Anterior cingulate cortex (tissue), 58 donors: ENCODE data around the gene INAVA.
"Not testable (repeated sequence)": the region's sequence is repeated elsewhere in the genome, so short reads cannot be mapped to it uniquely, and the experiment has no call there.

Experiments used
- DNase-seq, 58 donors: peaks; one replicate each; lab custom pipeline; 2025; lab: John Stamatoyannopoulos, UW

INAVA gene

DNA sequence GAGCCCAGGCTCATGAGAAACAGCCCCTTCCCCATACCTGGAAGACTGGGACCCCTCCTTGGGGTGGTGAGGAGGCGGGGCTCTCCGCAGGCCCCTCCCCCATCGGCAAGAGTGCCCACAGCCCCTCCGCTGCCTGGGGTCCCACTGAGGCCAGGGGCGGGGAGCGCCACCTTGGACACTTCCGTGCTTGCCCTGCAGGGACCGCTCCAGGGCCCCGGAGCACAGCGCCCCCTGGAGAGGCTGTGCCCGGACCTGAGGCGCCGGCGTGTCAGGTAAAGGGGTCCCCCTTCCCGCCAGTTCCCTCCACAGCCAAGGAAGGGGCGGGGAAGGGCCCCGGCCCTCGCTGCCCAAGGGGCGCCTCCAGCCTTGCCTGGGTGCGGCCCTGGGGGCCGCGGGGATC lies 21.5 kb downstream of the INAVA start:
- no peak for DNase-seq

DNA sequence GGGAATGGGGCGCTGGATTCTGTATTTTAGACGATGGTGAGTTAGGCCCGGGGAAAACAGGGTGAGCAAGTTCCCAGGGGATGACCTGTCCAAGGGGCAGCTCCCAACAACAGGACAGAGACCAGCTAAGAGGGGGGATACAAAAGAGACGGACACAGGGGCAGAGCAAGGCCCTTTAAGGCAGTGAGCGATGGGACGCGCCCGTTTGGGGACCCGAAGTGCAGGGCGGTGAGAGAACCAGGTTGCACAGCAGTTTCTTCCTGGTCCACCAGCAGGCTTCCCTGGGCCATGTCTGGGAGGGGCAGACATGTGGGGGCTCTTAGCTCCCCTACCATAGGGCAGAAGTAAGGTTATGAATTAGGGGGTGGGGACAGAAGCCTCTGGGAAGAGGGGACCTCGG lies 22.0 kb downstream of the INAVA start:
- no peak for DNase-seq

GRCh38 chr1:200917291-200917817 lies 22.7 kb downstream of the INAVA start:
- DNase-seq, result no peak

- DNase-seq, result no peak
Measured at GRCh38 chr1:200918006-200918405, 23.3 kb downstream of the INAVA start.

GRCh38 chr1:200919386-200919785 lies 24.7 kb downstream of the INAVA start:
- DNase-seq, result no peak

DNA sequence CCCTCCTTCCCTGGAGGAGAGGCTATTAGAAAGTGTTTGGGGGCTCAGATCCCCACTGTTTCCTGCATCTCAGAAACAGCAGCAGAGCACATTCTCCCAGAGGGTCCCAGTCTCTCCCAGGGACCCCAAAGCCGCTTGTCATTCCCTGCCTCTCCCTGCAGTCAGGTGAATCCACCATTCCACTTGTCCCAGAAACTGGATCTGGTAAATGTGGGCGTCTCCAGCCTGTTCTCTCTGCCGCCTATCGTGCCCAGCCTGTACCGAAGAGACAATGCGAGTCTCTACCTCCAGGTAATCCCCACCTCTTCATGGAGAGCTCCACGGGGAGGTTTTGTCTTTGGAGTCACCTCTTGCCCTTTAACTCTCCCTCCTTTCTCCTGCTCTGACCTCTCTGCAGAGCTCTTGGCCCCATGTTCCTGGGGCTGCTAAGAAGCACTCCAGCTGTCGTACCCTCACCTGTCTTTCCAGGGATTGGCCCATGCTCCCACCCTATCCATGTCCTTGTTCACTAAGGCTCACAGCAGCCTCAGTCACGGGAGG lies 26.9 kb downstream of the INAVA start:
- DNase-seq, result no peak

DNA sequence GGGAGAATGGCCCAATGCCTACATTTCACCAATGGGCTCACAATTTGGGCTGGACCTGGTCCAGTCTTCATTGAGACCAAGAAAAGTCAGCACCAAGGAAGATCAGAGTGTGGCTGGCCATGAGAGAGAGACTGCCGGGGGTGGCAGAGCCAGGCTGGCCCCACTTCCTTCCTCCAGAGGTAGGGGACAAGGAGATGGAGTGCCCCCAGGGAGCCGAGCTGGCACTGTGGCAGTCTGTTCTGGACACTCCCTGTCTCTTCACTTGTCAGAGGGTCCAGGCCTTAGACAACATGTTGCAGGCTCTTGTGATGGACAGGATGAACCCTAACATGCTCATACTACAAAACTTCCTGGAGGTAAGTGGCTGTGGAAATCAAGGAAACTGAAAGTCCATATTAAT lies 27.7 kb downstream of the INAVA start:
- no peak for DNase-seq

- DNase-seq, result no peak
Measured at GRCh38 chr1:200923601-200924000, 28.9 kb downstream of the INAVA start.

DNA sequence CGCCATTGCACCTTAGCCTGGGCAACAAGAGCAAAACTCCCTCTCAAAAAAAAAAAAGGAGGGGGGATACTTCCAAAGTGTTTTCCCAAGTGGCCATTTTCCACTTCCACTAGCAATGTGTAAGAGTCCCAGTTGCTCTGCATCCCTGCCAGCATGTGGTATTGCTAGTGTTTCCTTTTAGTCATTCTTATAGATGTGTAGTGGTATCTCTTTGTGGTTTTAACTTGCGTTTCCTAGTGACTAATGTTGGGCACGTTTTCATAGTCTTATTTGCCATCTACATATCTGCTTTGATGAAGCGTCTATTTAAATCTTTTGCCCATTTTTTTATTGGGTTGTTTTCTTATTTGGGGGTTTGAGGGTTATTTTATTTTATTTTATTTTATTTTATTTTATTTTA lies 31.1 kb downstream of the INAVA start:
- no peak for DNase-seq

DNA sequence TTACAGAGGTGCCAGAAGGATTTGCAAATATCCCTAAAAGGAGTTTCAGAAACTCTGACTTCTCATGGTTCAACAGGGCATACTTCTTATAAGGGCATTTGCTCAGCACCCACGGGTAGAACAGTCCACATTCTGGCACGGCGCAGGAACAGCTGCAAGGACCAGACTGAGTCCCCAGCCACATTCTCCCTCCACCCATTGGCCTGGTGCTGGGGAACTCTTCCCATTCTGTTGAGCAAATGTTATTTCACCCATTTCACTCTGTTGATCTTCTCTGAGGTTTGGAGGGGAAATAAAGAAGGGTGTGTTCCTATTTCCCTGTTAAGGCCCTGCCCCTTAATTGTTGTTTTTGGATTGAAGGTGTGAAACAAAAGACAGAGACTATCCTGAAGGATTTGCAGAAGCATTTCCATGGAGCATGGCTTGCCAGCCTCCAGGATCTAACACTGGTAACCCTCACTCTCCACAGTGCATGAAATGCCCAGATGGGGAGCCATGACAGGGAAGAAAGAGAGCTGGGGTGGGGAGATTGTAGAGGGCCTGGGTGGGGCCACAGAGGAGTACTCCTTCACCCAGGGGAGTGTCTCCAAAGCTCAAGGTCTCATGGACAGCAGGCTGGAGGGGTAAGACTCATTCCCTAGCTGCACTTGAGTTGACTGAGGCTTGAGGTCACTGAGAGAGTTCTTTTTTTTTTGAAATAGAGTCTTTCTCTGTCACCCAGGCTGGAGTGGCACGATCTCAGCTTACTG lies 35.0 kb downstream of the INAVA start:
- no peak for DNase-seq

DNA sequence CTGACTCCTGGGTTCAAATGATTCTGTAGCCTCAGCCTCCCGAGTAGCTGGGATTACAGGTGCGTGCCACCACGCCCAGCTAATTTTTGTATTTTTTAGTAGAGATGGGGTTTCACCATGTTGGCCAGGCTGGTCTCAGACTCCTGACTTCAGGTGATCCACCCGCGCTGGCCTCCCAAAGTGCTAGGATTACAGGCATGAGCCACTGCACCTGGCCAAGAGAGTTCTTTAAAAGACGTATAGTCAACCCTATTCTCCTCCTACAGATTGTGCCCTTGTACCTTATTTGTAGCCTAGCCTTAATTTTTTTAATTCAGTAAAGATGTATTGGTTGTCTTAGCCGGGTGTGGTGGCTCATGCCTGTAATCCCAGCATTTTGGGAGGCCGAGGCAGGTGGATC lies 35.6 kb downstream of the INAVA start:
- not testable (repeated sequence) for DNase-seq

DNA sequence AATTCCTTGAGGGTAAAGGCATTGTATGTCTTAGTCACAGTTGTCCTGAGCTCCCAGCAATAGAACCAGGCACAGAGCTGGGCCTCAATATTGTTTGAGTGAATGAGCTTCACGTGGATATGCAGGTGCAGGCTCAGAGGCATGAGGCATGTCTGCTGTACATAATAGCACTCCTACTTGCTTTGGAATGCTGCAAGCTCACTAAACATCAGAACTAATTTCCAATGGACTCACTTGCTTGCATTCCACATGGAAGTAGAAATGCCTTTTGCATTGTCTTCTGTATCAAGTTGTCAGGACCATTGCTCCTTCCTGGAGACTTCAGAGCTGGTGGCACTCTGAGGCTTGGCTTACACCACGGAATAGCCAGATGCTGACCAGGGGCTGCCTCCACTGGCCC lies 37.1 kb downstream of the INAVA start:
- no peak for DNase-seq

GRCh38 chr1:200934676-200935245 lies 40.1 kb downstream of the INAVA start:
- no peak for DNase-seq

DNA sequence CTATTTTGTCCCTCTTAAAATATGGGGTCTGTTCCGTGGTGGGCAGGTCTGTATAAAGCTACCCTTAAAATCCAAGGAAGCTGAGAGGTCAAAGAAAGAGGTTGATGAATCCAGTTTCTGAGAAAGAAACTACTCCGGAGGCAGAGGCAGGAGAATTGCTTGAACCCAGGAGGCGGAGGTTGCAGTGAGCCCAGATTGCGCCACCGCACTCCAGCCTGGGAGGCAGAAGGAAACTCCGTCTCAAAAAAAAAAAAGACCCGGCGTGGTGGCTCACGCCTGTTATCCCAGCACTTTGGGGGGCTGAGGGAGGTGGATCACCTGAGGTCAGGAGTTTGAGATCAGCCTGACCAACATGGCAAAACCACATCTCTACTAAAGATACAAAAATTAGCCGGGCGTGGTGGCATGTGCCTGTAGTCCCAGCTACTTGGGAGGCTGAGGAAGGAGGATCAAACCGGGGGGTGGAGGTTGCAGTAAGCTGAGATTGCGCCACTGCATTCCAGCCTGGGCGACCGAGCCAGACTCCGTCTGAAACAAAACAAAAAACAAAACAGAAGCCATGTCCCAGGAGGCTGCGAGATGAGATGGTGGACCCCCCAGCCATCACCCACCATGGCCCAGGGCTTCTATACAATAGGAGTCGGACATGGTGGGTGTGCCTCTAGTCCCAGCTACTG lies 40.7 kb downstream of the INAVA start:
- DNase-seq, result not testable (repeated sequence)

DNA sequence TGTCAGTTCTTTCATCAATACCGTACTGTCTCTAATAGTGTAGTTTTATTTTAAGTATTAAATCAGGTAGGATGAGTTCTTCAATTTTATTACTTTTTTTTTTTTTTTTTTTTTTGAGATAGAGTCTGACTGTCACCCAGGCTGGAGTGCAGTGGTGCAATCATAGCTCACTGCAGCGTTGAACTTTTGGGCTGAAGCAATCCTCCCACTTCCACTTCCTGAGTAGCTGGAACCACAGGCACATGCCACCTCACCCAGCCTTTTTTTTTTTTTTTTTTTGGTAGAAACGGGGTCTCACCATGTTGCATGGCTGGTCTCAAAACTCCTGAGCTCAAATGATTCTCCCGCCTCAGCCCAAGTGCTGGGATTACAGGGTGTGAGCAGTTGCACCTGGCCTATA lies 44.3 kb downstream of the INAVA start:
- no peak for DNase-seq

- DNase-seq, result no peak
Measured at GRCh38 chr1:200945111-200945510, 50.4 kb downstream of the INAVA start.

DNA sequence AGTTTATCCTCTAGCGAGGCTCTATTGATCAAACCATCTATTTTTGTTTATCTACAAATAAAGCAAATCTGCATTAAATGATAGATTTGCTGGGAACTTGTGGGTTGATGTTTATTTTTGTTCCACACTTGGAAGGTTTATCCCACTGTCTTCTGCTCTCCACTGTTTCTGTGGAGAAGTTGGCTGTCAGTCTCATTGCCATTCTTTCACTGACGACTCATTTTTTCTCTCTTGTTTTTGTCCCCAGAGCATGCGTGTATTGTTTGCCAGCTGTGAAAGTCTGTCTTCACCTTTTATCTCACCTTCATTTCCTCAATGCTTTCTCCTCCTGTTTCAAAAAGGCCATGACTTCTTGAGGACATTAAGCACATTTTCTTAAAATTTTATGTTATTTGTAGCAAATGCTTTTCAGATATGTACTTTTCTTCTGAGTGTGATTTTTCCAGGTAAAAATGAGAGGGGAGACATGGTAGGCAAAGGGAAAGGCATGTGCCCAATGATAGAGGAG lies 52.4 kb downstream of the INAVA start:
- no peak for DNase-seq

DNA sequence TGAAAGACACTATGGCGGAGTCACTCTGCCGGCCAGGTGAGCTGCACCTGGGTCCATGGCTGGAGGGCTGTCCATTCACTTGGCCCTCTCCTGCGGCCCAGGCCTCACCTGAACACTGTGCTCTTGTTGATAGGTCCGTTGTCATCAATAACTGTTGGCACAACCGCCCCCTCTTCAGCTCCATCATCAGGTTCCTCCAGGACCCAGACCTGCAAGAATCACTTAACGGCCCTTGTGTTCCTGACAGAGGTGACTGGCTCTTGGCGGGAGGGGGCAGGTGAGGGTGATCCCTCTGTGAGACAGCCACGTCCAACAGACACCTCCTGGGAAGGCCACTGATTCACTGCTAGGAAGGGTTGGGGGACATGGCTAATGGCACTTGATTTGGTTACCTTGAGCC lies 54.9 kb downstream of the INAVA start:
- no peak for DNase-seq

DNA sequence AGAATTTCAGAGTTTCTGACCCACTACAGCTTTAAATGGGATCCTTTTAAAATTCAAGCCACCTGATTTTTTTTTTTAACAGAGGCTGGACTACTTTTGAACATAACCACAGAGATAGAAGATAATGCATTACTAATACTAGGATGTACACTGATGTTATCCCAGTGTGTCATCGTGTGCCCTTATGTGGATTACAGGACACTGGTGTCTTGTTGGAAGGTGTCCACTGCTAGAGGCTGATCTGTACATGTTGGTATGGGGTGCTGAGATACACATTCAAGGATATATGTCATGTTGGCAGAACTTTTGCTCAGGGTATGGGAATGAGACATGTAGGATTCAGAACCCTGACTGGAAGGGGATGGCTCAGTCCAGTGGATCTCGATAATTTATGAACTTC lies 56.3 kb downstream of the INAVA start:
- DNase-seq, result no peak

- DNase-seq, result no peak
Measured at GRCh38 chr1:200954434-200954833, 59.7 kb downstream of the INAVA start.

- DNase-seq, result no peak
Measured at GRCh38 chr1:200958597-200958996, 63.9 kb downstream of the INAVA start.
